Psoas muscle (tissue), 8 donors: ENCODE data around the gene ZBTB7B. TPM values are rescaled to one million over a fixed set of nuclear protein-coding genes. Genes with fewer than 3 reads are reported as not detected.

Experiments
- ATAC-seq, 4 donors: fragments of 200-7000 bp; cut with Tn5 transposase; one replicate each; pipeline ENCODE4 v1.9.1; 2020; ENCODE audit warnings: moderate library complexity in 3 of 4, mild to moderate bottlenecking in 2 of 4
- DNase-seq, 2 donors: peaks; one replicate each; pipeline ENCODE4 v3.0.0-alpha.2; 2020
- H3K27ac ChIP-seq: fragments of 200-600 bp; one replicate; pipeline ENCODE4 v1.8.0; 2022
- H3K27me3 ChIP-seq, 3 donors: fragments of 200-600 bp in 1 of 3; one replicate each; pipeline versions ENCODE4 v1.6.1 to v1.8.0; 2013 to 2022; ENCODE audit warnings: low read length in 2 of 3, mild to moderate bottlenecking in 2 of 3, moderate library complexity in 1 of 3; ENCODE audit not compliant: insufficient read depth in 3 of 3
- H3K36me3 ChIP-seq, 2 donors: fragments of 200-600 bp in 1 of 2; one replicate each; pipeline versions ENCODE4 v1.6.1 to v1.8.0; 2013 to 2022; ENCODE audit warnings: low read depth in 1 of 2, mild to moderate bottlenecking in 1 of 2, moderate library complexity in 1 of 2; ENCODE audit not compliant: insufficient read depth in 1 of 2
- H3K4me1 ChIP-seq: fragments of 200-600 bp; one replicate; pipeline ENCODE4 v1.8.0; 2022
- H3K4me3 ChIP-seq: fragments of 200-600 bp; one replicate; pipeline ENCODE4 v1.8.0; 2022; ENCODE audit warnings: mild to moderate bottlenecking
- H3K9me3 ChIP-seq: fragments of 200-600 bp; one replicate; pipeline ENCODE4 v1.8.0; 2022
- CTCF ChIP-seq: fragments of 200-600 bp; IDR thresholded peaks from one replicate; pipeline ENCODE4 v1.8.0; 2022; ENCODE audit warnings: antibody characterized with exemption
- WGBS, 3 donors: extraction: QIAGEN DNeasy Blood & Tissue Kit; methylation state at CpG; one replicate each; pipeline versions ENCODE4 v1.1.6 to v1.1.7; 2013; 5-methylcytosine and 5-hydroxymethylcytosine counted together
- intact Hi-C, 2 donors: fragments of 100-400 bp; cut with DNase I; formaldehyde crosslinking; loops; one replicate each; pipeline versions ENCODE4 v1.11.0 to v1.14.2; 2022
- polyA plus RNA-seq, 3 donors: library from polyadenylated mRNA; stranded (reverse); fragments of 200-250 nt; gene quantifications; one replicate each; pipeline ENCODE4 v1.2.3, GENCODE V29; 2013
- total RNA-seq, 4 donors: library from RNA; stranded (reverse); fragmentation: NEBNext Ultra II Directional in 2 of 4; extraction: Animal tissue kit (Norgen Biotek cat#: 25700) in 2 of 4; gene quantifications; one replicate each; pipeline versions ENCODE4 v1.2.1 to v1.2.4, GENCODE V29; 2021 to 2023
- donor health status: healthy with polysubstance abuse.
- donor health status: DM: no; HTN: no; CAD: no; lungs with moderate emphysema.
- donor health status: Bipolar disorder and iron deficiency.
- donor health status: healthy.
- donor health status: DM: yes; HTN: yes; CAD: no.
- donor health status: DM: no; HTN: no; CAD: no.
- donor health status: DM: no; HTN: no; CAD: no.
- donor health status: DM: yes; HTN: yes; CAD: no.

Gene ZBTB7B
- total and polyA plus RNA-seq, 7 donors: 20.2 to 97.9 (median 55.5) TPM

DNA sequence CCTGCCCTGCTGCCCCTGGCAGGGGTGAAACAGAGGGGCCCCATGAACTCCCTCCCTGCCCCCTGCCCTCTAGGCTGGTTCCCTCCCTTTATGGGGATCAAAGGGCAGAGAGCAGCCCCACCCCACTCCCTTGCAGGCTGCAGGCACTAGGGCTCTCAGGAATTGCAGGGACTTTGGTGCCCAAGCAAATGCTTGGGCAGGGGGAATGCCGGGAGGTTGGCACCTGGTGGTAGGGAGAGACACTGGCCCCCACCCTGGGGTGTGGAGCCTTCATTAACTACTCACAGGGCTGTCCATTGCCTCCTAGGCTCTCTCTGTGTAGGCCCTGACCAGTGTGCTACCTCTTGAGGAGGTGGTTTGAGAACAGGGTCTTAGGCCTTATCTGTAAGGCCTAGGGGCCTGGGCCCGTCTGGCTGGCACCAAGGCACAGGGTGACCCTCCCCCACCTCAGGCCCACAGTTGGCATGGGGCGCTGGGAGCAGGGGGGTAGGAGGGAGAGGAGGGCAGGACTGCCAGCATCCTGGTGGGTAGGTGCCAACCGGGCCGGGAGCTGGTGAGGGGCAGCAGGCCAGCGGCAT, 4.7 kb downstream of the ZBTB7B start:
- DNase-seq (peak; percentile 70 to 87), ATAC-seq (peak; percentile 15 to 34 (median 28))
- peak overlapping the region; percentile 62 for H3K4me3 ChIP-seq
- no peaks in the 10 kb centered on the region for H3K36me3 ChIP-seq
- TF ChIP-seq CTCF: no peak
- 21 to 35% (median 22%) methylated on average over 5 to 6 of the region's 6 CpGs for WGBS, 3 donors
- no peaks in the 10 kb centered on the region for H3K27me3 ChIP-seq
- H3K27ac ChIP-seq: peak overlapping the region; percentile 94
- intact Hi-C loops: no loop called here
- peaks cover 68% of the 10 kb centered on the region for H3K4me1 ChIP-seq
- H3K9me3 ChIP-seq: no peaks in the 10 kb centered on the region

DNA sequence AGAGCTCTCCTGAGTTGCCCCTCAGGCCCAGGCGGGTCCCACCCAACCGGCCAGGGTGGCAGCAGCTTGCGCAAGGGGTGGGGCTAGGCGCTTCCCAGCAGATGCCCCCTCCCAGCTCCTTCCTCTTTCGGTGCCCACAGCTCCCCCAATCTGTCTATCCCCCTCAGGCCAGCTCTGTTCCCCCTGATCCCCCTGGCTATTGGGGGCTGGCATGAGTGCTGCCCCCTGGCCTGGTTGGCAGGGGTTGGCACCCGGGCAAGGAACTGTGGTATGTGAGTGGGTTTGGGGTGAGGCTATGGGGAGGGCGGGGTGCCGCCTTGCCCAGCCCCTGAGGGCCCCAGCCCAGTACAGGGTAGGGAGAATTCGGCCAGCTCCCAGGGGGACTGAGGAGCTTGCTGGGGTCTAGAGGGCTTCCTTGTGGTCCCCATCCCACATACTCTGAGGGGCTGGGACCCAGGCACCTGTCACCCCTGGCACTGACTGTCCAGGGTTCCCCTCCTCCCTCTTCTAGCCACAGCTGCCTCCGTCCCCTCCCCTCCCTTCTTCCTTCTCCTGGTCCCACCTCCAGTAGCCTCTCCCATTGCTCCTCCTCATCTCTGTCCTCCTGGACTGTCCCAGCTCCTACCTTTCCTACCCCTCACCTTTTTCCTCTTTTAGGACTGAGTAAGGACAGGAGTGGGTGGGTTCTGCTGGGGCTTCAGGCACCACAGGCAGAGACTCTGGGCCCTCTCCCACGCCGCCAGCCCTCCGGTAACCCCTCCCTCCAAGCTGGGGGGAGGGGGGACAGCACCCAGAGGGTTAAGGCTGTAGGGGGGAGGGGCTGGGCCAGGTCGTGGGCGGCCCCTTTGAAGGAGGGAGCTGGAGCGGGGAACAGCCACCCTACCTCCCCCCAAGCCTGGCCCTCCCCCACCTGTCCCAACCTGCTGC, 5.7 kb downstream of the ZBTB7B start:
- 27 to 45% (median 33%) methylated on average over 15 to 16 of the region's 16 CpGs for WGBS, 3 donors
- intact Hi-C loops: loop anchor here in 1 of 2 donors (2.0 kb wide), 1 partner anchor 37 kb away; no protein-coding TSS in a partner anchor

DNA sequence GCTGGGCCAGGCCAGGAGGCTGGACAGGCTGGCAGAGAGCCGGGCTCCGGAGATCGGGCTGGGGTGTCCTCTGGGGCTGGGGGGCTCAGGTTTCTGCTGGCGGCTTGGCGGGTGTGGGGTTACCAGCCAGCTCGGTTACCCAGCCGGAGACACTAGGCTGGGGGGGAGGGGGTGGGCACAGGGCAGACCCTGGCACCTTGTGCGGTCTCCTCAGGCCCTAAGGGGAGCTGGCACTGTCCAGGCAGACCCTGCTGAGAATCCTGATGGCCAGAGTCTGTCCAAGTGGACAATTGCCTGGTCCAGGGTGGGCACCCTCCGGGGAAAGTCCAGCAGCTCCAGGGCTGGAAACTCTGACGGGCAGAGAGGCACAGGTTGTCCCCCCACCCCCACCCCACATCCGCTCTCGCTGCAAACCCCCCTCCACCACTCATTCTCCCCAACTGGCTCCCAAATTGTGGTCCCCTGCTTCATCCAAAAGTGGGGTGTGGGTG, 6.7 kb downstream of the ZBTB7B start:
- Histone ChIP-seq H3K4me3 (peak overlapping the region; percentile 62), H3K27ac (peak overlapping the region; percentile 94)

More for the DNA sequence above, 5.7 kb downstream of the ZBTB7B start:
- Histone ChIP-seq H3K4me1 (peaks cover 70% of the 10 kb centered on the region), H3K4me3 (peak overlapping the region; percentile 62), H3K9me3 (no peaks in the 10 kb centered on the region), H3K36me3 (no peaks in the 10 kb centered on the region), H3K27ac (peak overlapping the region; percentile 94), H3K27me3 (no peaks in the 10 kb centered on the region)
- no peak for TF ChIP-seq CTCF
- ATAC-seq (peak in 3 of 4 donors; percentile 15 to 27 (median 18)), DNase-seq (no peak)

GRCh38 chr1:155009742-155010141, 7.1 kb downstream of the ZBTB7B start:
- intact Hi-C loops: loop anchor here (2.0 to 5.0 kb wide), 2 partner anchors 35 to 37 kb away; partner anchors contain the start of genes CKS1B (in 1 of the 2) and SHC1 (in 1 of the 2)
- TF ChIP-seq CTCF: no peak
- WGBS, 3 donors: 88 to 95% (median 90%) methylated on average over 5 of the region's 5 CpGs
- H3K9me3 ChIP-seq: no peaks in the 10 kb centered on the region
- no peaks in the 10 kb centered on the region for H3K27me3 ChIP-seq
- DNase-seq (no peak), ATAC-seq (no peak)
- H3K4me3 ChIP-seq: peak overlapping the region; percentile 62
- peaks cover 64% of the 10 kb centered on the region for H3K4me1 ChIP-seq
- H3K27ac ChIP-seq: peak overlapping the region; percentile 94
- peaks cover 0 to 10% of the 10 kb centered on the region in 2 donors for H3K36me3 ChIP-seq

More for the DNA sequence above, 6.7 kb downstream of the ZBTB7B start:
- H3K4me1 ChIP-seq: peaks cover 69% of the 10 kb centered on the region
- intact Hi-C loops: loop anchor here in 1 of 2 donors (2.0 kb wide), 1 partner anchor 36 kb away; no protein-coding TSS in a partner anchor
- DNase-seq: peak in 1 of 2 donors; percentile 79
- no peaks in the 10 kb centered on the region for H3K9me3 ChIP-seq
- WGBS, 3 donors: 31 to 49% (median 39%) methylated on average over 9 to 12 of the region's 12 CpGs
- TF ChIP-seq CTCF: no peak
- ATAC-seq: peak in 1 of 4 donors; percentile 13
- no peaks in the 10 kb centered on the region for H3K27me3 ChIP-seq
- H3K36me3 ChIP-seq: peaks cover 0 to 5% of the 10 kb centered on the region in 2 donors
